ENCODE measurements around the gene RPP38.

Gene RPP38

DNA sequence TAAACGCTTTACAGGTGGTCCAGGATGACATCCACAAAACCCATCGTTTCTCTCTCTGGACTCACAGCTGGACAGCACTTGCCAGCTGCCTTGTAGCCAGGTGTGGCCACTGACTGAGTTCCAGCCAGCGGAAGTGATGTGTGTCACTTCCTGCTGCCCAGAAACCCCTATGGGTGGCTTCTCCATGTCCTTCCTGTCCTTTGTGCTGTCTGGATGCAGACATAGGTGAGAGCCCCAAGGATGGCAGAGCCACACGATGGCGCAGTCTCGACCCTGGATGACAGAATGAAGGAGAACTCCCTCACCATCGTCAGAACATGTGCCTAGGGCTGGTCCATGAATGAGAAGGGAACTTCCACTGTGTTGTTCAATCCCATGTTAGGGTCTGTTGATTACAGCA, 49.2 kb downstream of the RPP38 start:
- no peak for TF ChIP-seq EZH2phosphoT487 (conservative IDR thresholded peaks at IDR 0.05; ENCODE audit: low read length)
- TF ChIP-seq, protein P1, sequence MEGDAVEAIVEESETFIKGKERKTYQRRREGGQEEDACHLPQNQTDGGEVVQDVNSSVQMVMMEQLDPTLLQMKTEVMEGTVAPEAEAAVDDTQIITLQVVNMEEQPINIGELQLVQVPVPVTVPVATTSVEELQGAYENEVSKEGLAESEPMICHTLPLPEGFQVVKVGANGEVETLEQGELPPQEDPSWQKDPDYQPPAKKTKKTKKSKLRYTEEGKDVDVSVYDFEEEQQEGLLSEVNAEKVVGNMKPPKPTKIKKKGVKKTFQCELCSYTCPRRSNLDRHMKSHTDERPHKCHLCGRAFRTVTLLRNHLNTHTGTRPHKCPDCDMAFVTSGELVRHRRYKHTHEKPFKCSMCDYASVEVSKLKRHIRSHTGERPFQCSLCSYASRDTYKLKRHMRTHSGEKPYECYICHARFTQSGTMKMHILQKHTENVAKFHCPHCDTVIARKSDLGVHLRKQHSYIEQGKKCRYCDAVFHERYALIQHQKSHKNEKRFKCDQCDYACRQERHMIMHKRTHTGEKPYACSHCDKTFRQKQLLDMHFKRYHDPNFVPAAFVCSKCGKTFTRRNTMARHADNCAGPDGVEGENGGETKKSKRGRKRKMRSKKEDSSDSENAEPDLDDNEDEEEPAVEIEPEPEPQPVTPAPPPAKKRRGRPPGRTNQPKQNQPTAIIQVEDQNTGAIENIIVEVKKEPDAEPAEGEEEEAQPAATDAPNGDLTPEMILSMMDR (IDR thresholded peaks at IDR 0.05; ENCODE audit: insufficient read depth, low read length, poor library complexity, severe bottlenecking), result no peak

GRCh38 chr10:15147594-15148392, 50.6 kb downstream of the RPP38 start:
- H3K9me2 ChIP-seq (replicated peaks; ENCODE audit: insufficient read depth, low read length), result no peaks in the 10 kb centered on the region

More for the DNA sequence above, 49.2 kb downstream of the RPP38 start:
- no peaks in the 10 kb centered on the region for H3K9me2 ChIP-seq (replicated peaks; ENCODE audit: insufficient read depth, low read length)
- no peaks in the 10 kb centered on the region for H3K9me3 ChIP-seq (ENCODE audit: insufficient read depth, low read length)
- no peaks in the 10 kb centered on the region for H3K79me2 ChIP-seq (ENCODE audit: insufficient read depth, low read length)
- H2AFZ ChIP-seq (ENCODE audit: low read depth, low read length, severe bottlenecking), result no peak overlapping the region
- H4K20me1 ChIP-seq (ENCODE audit: low read depth, low read length), result no peaks in the 10 kb centered on the region
- no peaks in the 10 kb centered on the region for H3K27me3 ChIP-seq (ENCODE audit: low read length)
- H3K36me3 ChIP-seq (ENCODE audit: low read length), result no peaks in the 10 kb centered on the region
- no peaks in the 10 kb centered on the region for H3F3A ChIP-seq (ENCODE audit: insufficient read depth)
- no peak overlapping the region for H3K9ac ChIP-seq (ENCODE audit: low read length)
- no peak overlapping the region for H3K27ac ChIP-seq (ENCODE audit: low read depth, low read length)
- H3K4me3 ChIP-seq (ENCODE audit: insufficient read depth, low read length, poor library complexity, severe bottlenecking), result no peak overlapping the region
- H3K4me2 ChIP-seq (ENCODE audit: low read depth, low read length, poor library complexity, severe bottlenecking), result no peak overlapping the region

DNA sequence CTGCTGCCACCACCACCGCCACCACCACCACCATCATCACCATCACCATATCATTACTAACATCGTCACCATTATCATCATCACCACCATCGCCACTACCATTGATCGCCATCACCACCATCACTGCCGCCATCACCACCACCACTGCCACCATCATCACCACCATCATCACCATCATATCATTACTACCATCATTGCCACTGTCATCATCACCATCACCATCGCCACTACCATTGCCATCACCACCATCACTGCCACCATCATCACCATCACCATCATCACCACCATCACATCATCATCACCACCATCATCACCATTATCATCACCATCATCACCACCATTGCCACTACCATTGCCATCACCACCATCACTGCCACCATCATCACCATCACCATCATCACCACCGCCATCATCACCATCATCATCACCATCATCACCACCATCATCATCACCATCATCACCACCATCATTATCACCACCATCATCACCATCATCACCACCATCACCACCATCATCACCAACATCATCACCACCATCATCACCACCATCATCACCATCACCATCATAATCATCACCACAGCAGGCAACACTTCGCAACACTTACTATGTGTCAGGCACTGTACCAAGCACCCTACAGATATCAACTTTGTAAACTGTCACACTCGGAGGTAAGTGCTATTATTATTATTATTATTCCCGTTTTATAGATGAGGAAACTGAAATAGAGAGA, 52.1 kb downstream of the RPP38 start:
- Histone ChIP-seq H3F3A (ENCODE audit: insufficient read depth) (no peaks in the 10 kb centered on the region), H3K27me3 (ENCODE audit: low read length) (no peaks in the 10 kb centered on the region), H2AFZ (ENCODE audit: low read depth, low read length, severe bottlenecking) (no peak overlapping the region), H3K36me3 (ENCODE audit: low read length) (no peaks in the 10 kb centered on the region), H3K9ac (ENCODE audit: low read length) (no peak overlapping the region), H3K9me2 (replicated peaks; ENCODE audit: insufficient read depth, low read length) (no peaks in the 10 kb centered on the region), H3K79me2 (ENCODE audit: insufficient read depth, low read length) (no peaks in the 10 kb centered on the region), H4K20me1 (ENCODE audit: low read depth, low read length) (no peaks in the 10 kb centered on the region), H3K9me3 (ENCODE audit: insufficient read depth, low read length) (no peaks in the 10 kb centered on the region), H3K4me2 (ENCODE audit: low read depth, low read length, poor library complexity, severe bottlenecking) (no peak overlapping the region), H3K4me3 (ENCODE audit: insufficient read depth, low read length, poor library complexity, severe bottlenecking) (no peak overlapping the region), H3K27ac (ENCODE audit: low read depth, low read length) (no peak overlapping the region)
- no peak for TF ChIP-seq EZH2phosphoT487 (conservative IDR thresholded peaks at IDR 0.05; ENCODE audit: low read length)
- TF ChIP-seq, protein P1 (IDR thresholded peaks at IDR 0.05; ENCODE audit: insufficient read depth, low read length, poor library complexity, severe bottlenecking), result no peak

More at GRCh38 chr10:15147594-15148392, 50.6 kb downstream of the RPP38 start:
- Histone ChIP-seq H3K27me3 (ENCODE audit: low read length) (no peaks in the 10 kb centered on the region), H3K9ac (ENCODE audit: low read length) (no peak overlapping the region), H4K20me1 (ENCODE audit: low read depth, low read length) (no peaks in the 10 kb centered on the region), H2AFZ (ENCODE audit: low read depth, low read length, severe bottlenecking) (no peak overlapping the region), H3K4me3 (ENCODE audit: insufficient read depth, low read length, poor library complexity, severe bottlenecking) (no peak overlapping the region), H3K27ac (ENCODE audit: low read depth, low read length) (no peak overlapping the region), H3K36me3 (ENCODE audit: low read length) (no peaks in the 10 kb centered on the region), H3K79me2 (ENCODE audit: insufficient read depth, low read length) (no peaks in the 10 kb centered on the region), H3K4me2 (ENCODE audit: low read depth, low read length, poor library complexity, severe bottlenecking) (no peak overlapping the region), H3F3A (ENCODE audit: insufficient read depth) (no peaks in the 10 kb centered on the region), H3K9me3 (ENCODE audit: insufficient read depth, low read length) (no peaks in the 10 kb centered on the region)
- TF ChIP-seq, protein P1 (IDR thresholded peaks at IDR 0.05; ENCODE audit: insufficient read depth, low read length, poor library complexity, severe bottlenecking), result no peak
- no peak for TF ChIP-seq EZH2phosphoT487 (conservative IDR thresholded peaks at IDR 0.05; ENCODE audit: low read length)
